Measurements from ENCODE around the gene POU2F3.

- no peak for TF ChIP-seq POLR2AphosphoS5 (IDR thresholded peaks at IDR 0.05)
- TF ChIP-seq CTCF (IDR thresholded peaks at IDR 0.05) = no peak
- TF ChIP-seq EP300 (IDR thresholded peaks at IDR 0.05) = no peak
- TF ChIP-seq POLR2A (IDR thresholded peaks at IDR 0.05) = no peak
Measured at GRCh38 chr11:120227228-120227852, 12.6 kb upstream of the POU2F3 start.

Measured in stomach (tissue), 4 donors.